IPS-NIHi7 (cell line): Measurements from ENCODE around the gene LRRFIP2.
"Not testable (repeated sequence)": the region's sequence is repeated elsewhere in the genome, so short reads cannot be mapped to it uniquely, and the experiment has no call there.

ENCODE experiments used
- DNase-seq: peaks from one replicate; pipeline ENCODE4 v3.0.0; 2012; ENCODE audit warnings: mixed read lengths; ENCODE audit errors: extremely low spot score

LRRFIP2 gene

DNA sequence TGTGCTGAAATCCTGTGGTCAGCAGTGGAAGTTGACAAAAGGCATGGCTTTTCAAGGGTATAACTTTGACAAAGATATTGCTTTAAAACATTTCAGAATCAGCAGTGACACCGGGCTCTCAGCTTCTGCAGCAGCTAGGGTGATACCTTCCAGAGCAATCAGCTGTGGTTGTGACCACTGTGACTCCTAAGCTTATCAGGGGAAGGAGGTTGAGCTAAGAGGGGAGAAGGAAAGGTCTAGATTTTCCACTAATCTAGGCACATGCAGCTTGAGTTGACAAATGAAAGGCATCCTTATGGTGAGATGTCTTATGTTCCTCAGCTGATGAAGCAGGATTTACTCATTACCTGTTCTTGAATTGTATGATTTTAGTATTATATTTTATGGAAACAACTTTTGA is 16.3 kb upstream of the LRRFIP2 start:
- no peak for DNase-seq

DNA sequence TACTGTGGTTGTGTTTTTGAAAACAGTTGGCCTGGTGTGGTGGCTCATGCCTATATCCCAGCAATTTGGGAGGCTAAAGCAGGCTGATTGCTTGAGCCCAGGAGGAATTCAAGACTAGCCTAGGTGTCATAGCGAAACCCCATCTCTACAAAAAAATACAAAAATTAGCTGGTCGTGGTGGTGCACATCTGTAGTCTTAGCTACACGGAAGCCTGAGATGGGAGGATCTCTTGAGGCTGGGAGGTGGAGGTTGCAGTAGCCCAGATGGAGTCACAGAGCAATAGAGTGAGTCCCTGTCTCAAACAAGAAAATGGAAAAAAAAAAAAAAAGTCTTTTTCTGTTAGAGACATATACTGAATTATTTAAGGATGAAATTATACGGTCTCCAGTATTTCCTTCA is 14.7 kb upstream of the LRRFIP2 start:
- no peak for DNase-seq

GRCh38 chr3:37183976-37184375 is 9.6 kb upstream of the LRRFIP2 start:
- DNase-seq, result no peak

DNA sequence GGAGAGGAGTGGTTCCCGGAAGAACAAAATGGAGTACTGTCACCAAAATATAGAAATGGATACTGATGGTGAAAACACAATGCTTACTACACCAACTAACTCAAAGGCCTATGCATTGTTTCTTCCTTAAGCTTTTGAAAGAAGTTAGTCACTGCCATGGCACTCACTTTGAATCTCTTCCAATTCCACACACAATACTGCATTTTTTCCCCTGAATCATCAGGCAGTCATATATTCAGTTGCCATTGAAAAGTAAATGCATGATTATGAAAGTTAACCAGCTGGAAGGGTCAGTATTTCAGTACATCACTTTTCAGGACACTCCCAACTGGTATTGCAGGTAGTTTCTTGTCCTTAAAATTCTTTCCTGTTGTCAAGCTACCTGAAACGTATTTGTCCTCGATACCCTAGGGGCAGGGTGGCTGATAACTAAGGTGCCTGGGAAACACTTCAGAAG is 9.0 kb upstream of the LRRFIP2 start:
- no peak for DNase-seq

- no peak for DNase-seq
Observed at GRCh38 chr3:37182816-37183215, 8.4 kb upstream of the LRRFIP2 start.

GRCh38 chr3:37181756-37182155 is 7.4 kb upstream of the LRRFIP2 start:
- DNase-seq, result no peak

GRCh38 chr3:37179144-37179967 is 5.0 kb upstream of the LRRFIP2 start:
- DNase-seq, result no peak

- no peak for DNase-seq
Observed at GRCh38 chr3:37173806-37174205, 576 bp downstream of the LRRFIP2 start.

- DNase-seq, result no peak
Observed at GRCh38 chr3:37171144-37171543, 3.2 kb downstream of the LRRFIP2 start.

GRCh38 chr3:37170513-37170912 is 3.9 kb downstream of the LRRFIP2 start:
- no peak for DNase-seq

DNA sequence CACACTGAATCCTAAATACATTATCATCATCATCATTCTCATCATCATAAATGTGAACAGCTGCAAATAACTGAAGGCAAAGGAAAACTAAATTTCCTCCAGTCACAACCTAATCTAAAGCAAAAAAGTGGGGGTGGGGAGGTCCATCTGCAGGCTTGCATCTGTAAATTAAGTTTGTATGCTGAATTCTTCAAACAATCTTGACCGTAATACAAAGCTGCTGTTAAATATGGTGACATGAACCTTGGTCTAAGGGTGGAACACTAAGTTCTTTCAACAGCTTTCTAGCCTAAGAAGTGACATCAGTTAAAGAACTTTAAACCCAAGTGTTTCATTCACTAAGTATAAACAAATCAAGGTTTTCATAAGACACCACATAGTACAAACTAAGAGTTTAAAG is 4.3 kb downstream of the LRRFIP2 start:
- no peak for DNase-seq

DNA sequence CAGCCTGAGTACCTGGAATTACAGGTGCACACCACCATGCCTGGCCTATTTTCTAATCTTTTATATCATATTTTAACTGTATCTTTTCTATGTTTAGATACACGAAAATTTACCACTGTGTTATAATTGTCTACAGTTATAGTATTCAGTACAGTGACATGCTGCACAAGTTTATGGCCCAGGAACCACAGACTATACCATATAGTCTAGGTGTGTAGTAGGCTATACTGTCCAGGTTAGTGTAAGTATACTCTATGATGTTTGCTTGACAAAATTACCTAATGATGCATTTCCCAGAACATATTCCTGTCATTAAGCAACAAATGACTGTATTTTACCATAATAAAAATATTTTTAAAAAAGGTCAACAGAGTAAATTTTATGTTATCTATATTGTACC is 5.5 kb downstream of the LRRFIP2 start:
- DNase-seq, result no peak

DNA sequence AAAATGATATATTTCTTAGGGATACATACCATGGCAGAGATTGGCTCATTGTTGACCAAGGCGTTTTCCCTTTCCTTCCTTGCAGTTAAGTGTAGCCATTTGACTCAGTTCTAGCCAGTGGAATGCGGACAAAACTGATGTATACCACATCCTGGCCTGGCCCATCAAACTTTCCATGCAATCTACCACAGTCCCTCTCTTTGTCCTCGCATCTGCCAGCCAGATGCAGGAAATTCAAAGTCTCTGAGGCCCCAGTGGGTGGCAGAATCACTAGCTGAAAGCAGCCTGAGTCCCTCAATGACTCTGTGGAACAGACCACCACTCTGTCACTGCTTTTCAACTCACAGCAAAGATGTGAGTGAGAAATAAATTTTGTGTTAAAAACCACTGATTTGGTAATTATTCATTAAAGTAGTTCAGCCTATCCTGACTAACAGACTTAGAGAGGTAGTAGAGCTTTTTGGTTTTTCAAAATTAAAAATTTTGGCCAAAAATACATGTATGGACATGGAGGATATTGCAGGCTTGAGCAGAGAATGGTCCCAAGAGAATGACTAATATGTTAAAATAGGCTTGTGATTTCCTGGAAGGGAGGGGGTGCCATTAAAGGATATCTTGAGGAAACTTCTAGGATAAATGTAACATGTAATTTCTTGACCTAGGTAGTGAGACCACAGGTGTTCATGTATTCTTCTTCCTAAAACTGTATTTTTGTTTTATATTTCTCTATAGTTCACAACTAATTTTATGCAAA is 10.9 kb downstream of the LRRFIP2 start:
- peak; percentile 24 for DNase-seq

- no peak for DNase-seq
Observed at GRCh38 chr3:37162501-37163245, 11.7 kb downstream of the LRRFIP2 start.

DNA sequence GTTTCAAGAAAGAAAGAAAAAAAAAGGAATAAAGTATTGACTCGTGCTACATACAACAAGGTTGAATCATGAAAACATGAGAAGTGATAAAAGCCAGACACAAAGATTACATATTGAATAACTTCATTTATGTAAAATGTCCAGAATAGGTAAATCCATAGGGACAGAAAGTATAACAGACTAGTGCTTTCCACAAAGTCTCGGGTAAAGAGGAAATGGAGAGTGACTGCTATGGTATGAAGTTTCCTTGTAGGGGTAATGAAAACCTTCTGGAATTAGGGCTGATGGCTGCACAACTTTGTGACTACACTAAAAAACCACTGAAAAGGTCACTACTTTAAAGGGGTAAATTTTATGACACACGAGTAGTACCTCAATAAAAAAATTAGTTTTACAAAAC is 13.0 kb downstream of the LRRFIP2 start:
- DNase-seq, result no peak

DNA sequence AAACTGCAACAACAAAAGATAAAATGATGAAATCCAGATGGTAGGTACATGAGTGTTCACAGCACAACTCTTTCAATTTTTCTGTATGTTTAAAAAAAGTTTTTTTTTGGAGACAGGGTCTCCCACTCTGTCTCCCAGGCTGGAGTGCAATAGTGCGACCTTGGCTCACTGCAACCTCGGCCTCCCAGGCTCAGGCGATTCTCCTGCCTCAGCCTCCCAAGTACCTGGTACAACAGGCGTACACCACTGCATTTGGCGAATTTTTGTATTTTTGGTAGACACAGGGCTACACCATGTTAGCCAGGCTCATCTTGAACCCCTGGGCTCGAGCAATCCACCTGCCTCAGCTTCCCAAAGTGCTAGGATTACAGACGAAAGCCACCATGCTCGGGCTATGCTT is 18.6 kb downstream of the LRRFIP2 start:
- no peak for DNase-seq

GRCh38 chr3:37154668-37155314 is 19.6 kb downstream of the LRRFIP2 start:
- DNase-seq, result no peak

DNA sequence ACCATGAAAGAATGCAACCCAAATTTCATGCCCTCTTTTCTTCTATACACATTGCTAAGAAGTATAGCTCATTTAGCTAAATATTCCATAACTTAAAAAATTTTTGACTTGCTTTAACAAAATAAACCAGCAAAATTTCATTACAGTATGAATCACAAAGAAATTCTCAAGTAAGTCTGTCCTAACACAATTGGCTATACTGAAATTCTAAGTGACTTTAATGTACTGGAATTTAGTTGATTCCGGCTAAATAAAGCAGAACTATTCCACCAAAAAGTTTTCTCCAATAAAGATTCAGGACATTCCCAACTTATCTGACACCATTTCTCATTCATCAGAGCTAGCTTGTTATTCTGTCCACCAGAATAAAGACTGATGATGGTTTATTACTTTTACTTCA is 23.8 kb downstream of the LRRFIP2 start:
- DNase-seq, result no peak

GRCh38 chr3:37149257-37149656 is 25.1 kb downstream of the LRRFIP2 start:
- no peak for DNase-seq

- no peak for DNase-seq
Observed at GRCh38 chr3:37148208-37148607, 26.2 kb downstream of the LRRFIP2 start.

GRCh38 chr3:37147666-37148065 is 26.7 kb downstream of the LRRFIP2 start:
- no peak for DNase-seq

GRCh38 chr3:37146927-37147326 is 27.5 kb downstream of the LRRFIP2 start:
- DNase-seq, result not testable (repeated sequence)
